GM12892 (cell line): ENCODE results near the gene DAB2.

ENCODE experiments used
- POLR2A ChIP-seq: IDR thresholded peaks from 2 replicates; pipeline ENCODE4 v1.6.1; 2011; ENCODE audit warnings: low read depth, low read length, control low read depth
- POLR2AphosphoS5 ChIP-seq: IDR thresholded peaks from 2 replicates; pipeline ENCODE4 v1.6.1; 2011; ENCODE audit warnings: low read depth, low read length, control low read depth
- TAF1 ChIP-seq: IDR thresholded peaks from 2 replicates; pipeline ENCODE4 v1.6.1; 2011; ENCODE audit warnings: low read depth, mild to moderate bottlenecking, control low read depth, low read length, borderline replicate concordance

DNA sequence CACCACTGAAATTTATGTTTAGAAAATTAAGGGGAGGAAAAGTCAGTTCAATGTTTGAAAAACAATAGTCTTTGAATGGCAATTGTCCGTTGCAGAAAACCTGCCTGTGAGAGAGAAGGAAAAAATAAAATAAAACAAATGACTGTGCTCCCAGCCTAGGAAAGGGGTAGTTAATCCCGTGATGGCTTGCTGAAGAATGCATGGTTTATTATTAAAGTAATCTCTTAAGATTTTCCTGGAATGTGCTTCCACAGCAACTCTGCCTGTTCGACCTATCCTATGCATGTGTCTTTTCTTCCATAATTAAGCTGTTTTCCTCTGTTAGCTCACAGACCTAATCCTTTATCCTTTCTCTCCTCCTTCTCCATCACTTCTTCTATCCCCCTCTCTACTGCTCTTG is 2.4 kb upstream of the DAB2 start:
- TF ChIP-seq POLR2A (no peak), TAF1 (no peak), POLR2AphosphoS5 (no peak)
